Endothelial cell of umbilical vein (primary cell): ENCODE results near the gene PLCD4. TPM values are rescaled to one million over a fixed set of nuclear protein-coding genes. Genes with fewer than 3 reads are reported as not detected.

ENCODE experiments used
- BruUV-seq: library from RNA; stranded (reverse); fragments of 400-500 nt; replicated peaks from 2 replicates; lab custom pipeline; 2021; lab: Mats Ljungman, UMichigan
- CTCF ChIA-PET: fragments of 300-600, 350-600 bp; sonication (Branson Sonifier 250); formaldehyde crosslinking; loops from one replicate; lab custom pipeline; 2021; ENCODE audit warnings: antibody characterized with exemption, inconsistent platforms; lab: Charles Lee
- POLR2A ChIA-PET: fragments of 300-600, 350-600 bp; sonication (Branson Sonifier 250); formaldehyde crosslinking; loops from one replicate; lab custom pipeline; 2021; ENCODE audit warnings: antibody characterized with exemption, inconsistent platforms; lab: Charles Lee
- DNase-seq: peaks from one replicate; pipeline ENCODE4 v3.0.0-alpha.2; 2011; ENCODE audit warnings: low read depth, low spot score
- FAIRE-seq: peaks from 2 replicates; lab custom pipeline; 2011; peaks lifted over from hg19 to GRCh38; lab: Jason Lieb, UNC
- H2AFZ ChIP-seq: 2 replicates; pipeline ENCODE4 v1.6.0; 2012; ENCODE audit warnings: low read depth, low read length, control low read depth, inconsistent platforms
- H3K27ac ChIP-seq: 2 replicates; pipeline ENCODE4 v1.5.1; 2011; ENCODE audit warnings: low read depth, mild to moderate bottlenecking, control low read depth, low read length, moderate library complexity; ENCODE audit not compliant: insufficient read depth
- H3K27me3 ChIP-seq, 2 experiments: 2 replicates each; pipeline versions ENCODE4 v1.6.0 to v1.6.1; 2011; ENCODE audit warnings: low read length in 2 of 2, mixed read lengths in 1 of 2; ENCODE audit not compliant: control insufficient read depth in 2 of 2, insufficient read depth in 2 of 2
- H3K36me3 ChIP-seq, 2 experiments: 2 replicates in 1 of 2; 3 replicates in 1 of 2; pipeline ENCODE4 v1.5.1; 2011; ENCODE audit warnings: low read length in 2 of 2, mild to moderate bottlenecking in 1 of 2, moderate library complexity in 1 of 2; ENCODE audit not compliant: control insufficient read depth in 2 of 2, insufficient read depth in 2 of 2; ENCODE audit errors: extremely low read depth in 1 of 2
- H3K4me1 ChIP-seq: 3 replicates; pipeline ENCODE4 v1.5.1; 2011; ENCODE audit warnings: mild to moderate bottlenecking, low read length; ENCODE audit not compliant: control insufficient read depth, insufficient read depth; ENCODE audit errors: extremely low read depth
- H3K4me2 ChIP-seq: 2 replicates; pipeline ENCODE4 v1.6.1; 2011; ENCODE audit warnings: low read length, control low read depth, mixed read lengths; ENCODE audit not compliant: insufficient read depth
- H3K4me3 ChIP-seq, 3 experiments: fragments of 200-600 bp in 1 of 3; sonication (generic), shearing (Covaris generic) in 1 of 3; replicated peaks in 1 of 3; 2 replicates each; pipeline ENCODE4 v1.5.1; 2011 to 2016; ENCODE audit warnings: control low read depth in 3 of 3, low read length in 3 of 3, mild to moderate bottlenecking in 2 of 3, inconsistent platforms in 1 of 3, low read depth in 1 of 3, moderate library complexity in 1 of 3; ENCODE audit not compliant: insufficient read depth in 1 of 3
- H3K79me2 ChIP-seq: 2 replicates; pipeline ENCODE4 v1.6.0; 2012; ENCODE audit warnings: low read length, inconsistent platforms; ENCODE audit not compliant: control insufficient read depth, insufficient read depth
- H3K9ac ChIP-seq: replicated peaks from 2 replicates; pipeline ENCODE3; 2011; ENCODE audit warnings: low read length, control low read depth; ENCODE audit not compliant: insufficient read depth; ENCODE audit errors: extremely low read depth
- H3K9me1 ChIP-seq: replicated peaks from 3 replicates; pipeline ENCODE4 v1.6.0; 2011; ENCODE audit warnings: mild to moderate bottlenecking, low read length; ENCODE audit not compliant: control insufficient read depth, insufficient read depth; ENCODE audit errors: extremely low read depth
- H3K9me3 ChIP-seq: replicated peaks from 2 replicates; pipeline ENCODE4 v1.5.1; 2012; ENCODE audit warnings: low read length, inconsistent platforms; ENCODE audit not compliant: control insufficient read depth, insufficient read depth
- H4K20me1 ChIP-seq: replicated peaks from 2 replicates; pipeline ENCODE3; 2011; ENCODE audit warnings: mild to moderate bottlenecking, low read length; ENCODE audit not compliant: control insufficient read depth, insufficient read depth; ENCODE audit errors: extremely low read depth
- EZH2 ChIP-seq: IDR thresholded peaks from 2 replicates; pipeline ENCODE4 v1.6.1; 2012; ENCODE audit warnings: borderline replicate concordance, low read depth, mild to moderate bottlenecking, moderate library complexity, low read length, inconsistent platforms; ENCODE audit not compliant: severe bottlenecking
- JUN ChIP-seq: IDR thresholded peaks from 2 replicates; pipeline ENCODE4 v1.6.1; 2011; ENCODE audit warnings: borderline replicate concordance, low read depth; ENCODE audit not compliant: insufficient read length, insufficient read depth
- MYC ChIP-seq: IDR thresholded peaks from one replicate; pipeline ENCODE4 v1.6.1; 2011; ENCODE audit warnings: mild to moderate bottlenecking, low read depth, low read length
- POLR2A ChIP-seq: IDR thresholded peaks from 2 replicates; pipeline ENCODE4 v1.6.1; 2012; ENCODE audit warnings: low read depth, mild to moderate bottlenecking, control low read depth, low read length
- POLR2AphosphoS5 ChIP-seq: IDR thresholded peaks from 2 replicates; pipeline ENCODE4 v1.6.1; 2012; ENCODE audit warnings: low read depth, mild to moderate bottlenecking, control low read depth, low read length, moderate library complexity; ENCODE audit not compliant: insufficient read depth
- dilution Hi-C: fragments of 300-500 bp; cut with MboI; formaldehyde crosslinking; loops from one replicate; pipeline ENCODE4 v1.15.0; 2019; ENCODE audit warnings: low sequenced_read_pairs; ENCODE audit not compliant: extremely low pct_ligation_motif_present
- intact Hi-C: fragments of 100-400 bp; cut with micrococcal nuclease; formaldehyde crosslinking; loops from one replicate; pipeline ENCODE4 v1.10.0; 2022
- polyA plus RNA-seq, 4 experiments: library from polyadenylated mRNA; depleted of rRNA in 3 of 4; stranded (reverse) in 3 of 4; unstranded in 1 of 4; fragments of >200 nt; gene quantifications; 2 replicates each; pipeline versions ENCODE4 v1.2.1 to v1.2.3, GENCODE V29; 2011 to 2012; ENCODE audit warnings: missing spikeins in 1 of 4
- total RNA-seq: library from RNA; stranded (reverse); gene quantifications from 2 replicates; pipeline ENCODE4 v1.2.3, GENCODE V29; 2021
- TF ChIP-seq, protein P1 (sequence below): IDR thresholded peaks from 2 replicates; pipeline ENCODE4 v1.6.1; 2011; ENCODE audit not compliant: insufficient read depth, insufficient read length
- TF ChIP-seq, protein P2 (sequence below), 2 donors: IDR thresholded peaks; 1 replicate in 1 of 2; 2 replicates in 1 of 2; pipeline ENCODE4 v1.5.1; 2011; ENCODE audit warnings: low read length in 2 of 2, mild to moderate bottlenecking in 2 of 2, moderate library complexity in 2 of 2, control low read depth in 1 of 2, inconsistent platforms in 1 of 2, low read depth in 1 of 2; ENCODE audit not compliant: insufficient read depth in 1 of 2; ENCODE audit errors: extremely low read depth in 1 of 2

The PLCD4 gene
- total and polyA plus RNA-seq, 2 donors (not counting 3 experiments of a cell fraction or from before 2014, with no cell fraction given) = 2.2 to 3.1 TPM

DNA sequence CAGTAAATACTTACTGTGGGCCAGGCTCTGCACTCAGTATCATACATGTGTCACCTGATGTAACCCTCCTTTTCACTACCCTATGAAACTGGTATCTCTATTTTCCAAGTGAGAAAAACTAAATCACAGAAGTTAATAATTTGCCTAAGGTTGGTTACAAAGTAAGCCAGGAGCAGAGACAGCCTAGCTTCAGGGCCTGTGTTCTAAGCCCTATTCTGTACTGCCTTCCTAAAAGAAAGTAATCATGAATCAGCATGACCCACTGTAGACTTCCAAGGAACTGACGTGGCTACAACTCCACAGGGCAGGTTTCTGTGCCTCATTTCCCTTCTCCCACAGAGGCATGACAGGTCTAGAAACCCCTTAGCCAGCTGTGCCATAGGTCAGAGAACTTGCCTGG lies 37.4 kb downstream of the PLCD4 start:
- intact Hi-C loops = loop anchor here (5.0 kb wide), 1 partner anchor 373 kb away; the partner anchor contains the start of genes AAMP and PNKD
- TF ChIP-seq EZH2 (no peak), MYC (no peak), JUN (no peak), POLR2A (no peak), POLR2AphosphoS5 (peak; percentile 19)
- FAIRE-seq = peak; percentile 58
- H3K9ac ChIP-seq = no peak overlapping the region
- no peaks in the 10 kb centered on the region for H3K9me1 ChIP-seq
- dilution Hi-C loops = loop anchor here (5.0 kb wide), 1 partner anchor 78 kb away; the partner anchor contains the start of genes CNOT9 and USP37
- peak overlapping the region; percentile 23 for H3K27ac ChIP-seq
- no peaks in the 10 kb centered on the region for H3K9me3 ChIP-seq
- no peak overlapping the region for H2AFZ ChIP-seq
- no peak overlapping the region for H3K4me3 ChIP-seq
- CTCF ChIA-PET = no interaction called here
- POLR2A ChIA-PET = interaction anchor here (1.2 kb wide), 1 partner anchor 9 kb away, joined by 3 read pairs; no protein-coding TSS in a partner anchor
- peak; percentile 39 for DNase-seq
- H3K4me1 ChIP-seq = peaks cover 6% of the 10 kb centered on the region
- H3K27me3 ChIP-seq = no peaks in the 10 kb centered on the region
- BruUV-seq = no TSS peak
- H4K20me1 ChIP-seq = no peaks in the 10 kb centered on the region
- peaks cover 9% of the 10 kb centered on the region for H3K79me2 ChIP-seq
- H3K4me2 ChIP-seq = no peak overlapping the region
- H3K36me3 ChIP-seq = peaks cover 24 to 54% of the 10 kb centered on the region in 2 experiments

DNA sequence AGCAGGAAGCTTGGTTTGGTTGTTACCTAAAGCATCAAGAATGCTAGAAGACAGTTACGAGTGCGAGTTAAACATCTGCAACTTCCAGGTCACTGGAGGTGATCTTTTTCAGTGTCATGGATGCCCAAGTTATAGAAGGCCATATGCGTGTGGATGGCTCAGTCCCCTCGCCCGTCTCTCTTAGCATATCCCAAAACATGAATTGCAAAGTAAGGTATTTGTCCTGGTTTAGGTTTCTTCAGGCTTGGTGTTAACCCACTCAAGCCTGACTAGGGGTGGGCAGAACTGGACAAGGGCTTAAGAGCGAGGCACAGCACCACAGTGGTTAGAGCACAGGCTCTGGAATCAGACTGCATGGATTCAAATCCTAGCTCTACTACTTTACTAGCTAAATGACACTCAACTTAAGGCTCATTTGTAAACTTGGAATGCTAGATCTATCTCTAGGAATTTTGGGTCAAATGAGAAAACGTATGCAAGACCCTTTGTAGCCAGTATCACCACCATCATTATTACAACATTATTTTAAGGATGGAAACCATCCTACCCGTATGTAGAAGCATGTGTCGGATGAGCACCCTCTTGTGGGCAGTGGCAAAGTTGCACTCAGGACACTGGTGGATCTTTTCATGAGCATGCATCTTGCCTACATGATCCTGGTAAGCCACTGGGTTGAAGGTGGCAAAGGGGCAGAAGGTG lies 40.5 kb downstream of the PLCD4 start:
- intact Hi-C loops (loop anchor here (1.0 to 5.0 kb wide), 6 partner anchors 17 to 376 kb away; partner anchors contain the start of genes AAMP and PNKD), dilution Hi-C loops (loop anchor here (5.0 kb wide), 1 partner anchor 81 kb away; the partner anchor contains the start of genes CNOT9 and USP37)
- H3K9me3 ChIP-seq = no peaks in the 10 kb centered on the region
- H2AFZ ChIP-seq = no peak overlapping the region
- peaks cover 9% of the 10 kb centered on the region for H3K79me2 ChIP-seq
- H3K27me3 ChIP-seq = no peaks in the 10 kb centered on the region
- no peak overlapping the region for H3K4me2 ChIP-seq
- ChIA-PET POLR2A (no interaction called here), CTCF (interaction anchor here (0.6 to 3.8 kb wide), 10 partner anchors 10 to 199 kb away, joined by 3 to 31 read pairs (median 4); partner anchors contain the start of genes BCS1L, PLCD4 and ZNF142)
- H3K4me1 ChIP-seq = peaks cover 6% of the 10 kb centered on the region
- no peak overlapping the region for H3K9ac ChIP-seq
- no peaks in the 10 kb centered on the region for H4K20me1 ChIP-seq
- no peaks in the 10 kb centered on the region for H3K9me1 ChIP-seq
- H3K4me3 ChIP-seq = no peak overlapping the region
- peaks cover 23 to 44% of the 10 kb centered on the region in 2 experiments for H3K36me3 ChIP-seq
- no peak overlapping the region for H3K27ac ChIP-seq
- DNase-seq (peak; percentile 75), FAIRE-seq (peak; percentile 96)
- TF ChIP-seq, protein P1, sequence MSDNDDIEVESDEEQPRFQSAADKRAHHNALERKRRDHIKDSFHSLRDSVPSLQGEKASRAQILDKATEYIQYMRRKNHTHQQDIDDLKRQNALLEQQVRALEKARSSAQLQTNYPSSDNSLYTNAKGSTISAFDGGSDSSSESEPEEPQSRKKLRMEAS = no peak
- TF ChIP-seq MYC = no peak
- no peak for TF ChIP-seq POLR2A
- TF ChIP-seq, protein P2, sequence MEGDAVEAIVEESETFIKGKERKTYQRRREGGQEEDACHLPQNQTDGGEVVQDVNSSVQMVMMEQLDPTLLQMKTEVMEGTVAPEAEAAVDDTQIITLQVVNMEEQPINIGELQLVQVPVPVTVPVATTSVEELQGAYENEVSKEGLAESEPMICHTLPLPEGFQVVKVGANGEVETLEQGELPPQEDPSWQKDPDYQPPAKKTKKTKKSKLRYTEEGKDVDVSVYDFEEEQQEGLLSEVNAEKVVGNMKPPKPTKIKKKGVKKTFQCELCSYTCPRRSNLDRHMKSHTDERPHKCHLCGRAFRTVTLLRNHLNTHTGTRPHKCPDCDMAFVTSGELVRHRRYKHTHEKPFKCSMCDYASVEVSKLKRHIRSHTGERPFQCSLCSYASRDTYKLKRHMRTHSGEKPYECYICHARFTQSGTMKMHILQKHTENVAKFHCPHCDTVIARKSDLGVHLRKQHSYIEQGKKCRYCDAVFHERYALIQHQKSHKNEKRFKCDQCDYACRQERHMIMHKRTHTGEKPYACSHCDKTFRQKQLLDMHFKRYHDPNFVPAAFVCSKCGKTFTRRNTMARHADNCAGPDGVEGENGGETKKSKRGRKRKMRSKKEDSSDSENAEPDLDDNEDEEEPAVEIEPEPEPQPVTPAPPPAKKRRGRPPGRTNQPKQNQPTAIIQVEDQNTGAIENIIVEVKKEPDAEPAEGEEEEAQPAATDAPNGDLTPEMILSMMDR (IDR thresholded peaks at IDR 0.05; ENCODE audit: extremely low read depth in 1 of 2, insufficient read depth in 1 of 2, low read depth in 1 of 2, low read length in 2 of 2) = peak; percentile 81 to 91
- no peak for TF ChIP-seq POLR2AphosphoS5
- BruUV-seq = no TSS peak
